Measurements from ENCODE around the gene HSPBAP1.

HSPBAP1 gene

GRCh38 chr3:122793568-122794416 is at the start of gene HSPBAP1:
TSS of gene HSPBAP1 (minus strand) at chr3:122793831. CDS start at chr3:122793680, 151 bp downstream.
- DNase-seq (ENCODE audit: low spot score), result peak; percentile 86

- DNase-seq (ENCODE audit: low spot score), result no peak
Measured at GRCh38 chr3:122835590-122835989, 42.0 kb upstream of the HSPBAP1 start.

- no peak for DNase-seq (ENCODE audit: low spot score)
Measured at GRCh38 chr3:122828281-122828680, 34.6 kb upstream of the HSPBAP1 start.

- no peak for DNase-seq (ENCODE audit: low spot score)
Measured at GRCh38 chr3:122826278-122826677, 32.6 kb upstream of the HSPBAP1 start.

GRCh38 chr3:122825460-122825859 is 31.8 kb upstream of the HSPBAP1 start:
- DNase-seq (ENCODE audit: low spot score), result no peak

GRCh38 chr3:122824465-122825381 is 31.1 kb upstream of the HSPBAP1 start:
- DNase-seq (ENCODE audit: low spot score), result no peak

- no peak for DNase-seq (ENCODE audit: low spot score)
Measured at GRCh38 chr3:122816587-122816986, 23.0 kb upstream of the HSPBAP1 start.

GRCh38 chr3:122810734-122811133 is 17.1 kb upstream of the HSPBAP1 start:
- DNase-seq (ENCODE audit: low spot score), result no peak

- no peak for DNase-seq (ENCODE audit: low spot score)
Measured at GRCh38 chr3:122803977-122804376, 10.3 kb upstream of the HSPBAP1 start.

- no peak for DNase-seq (ENCODE audit: low spot score)
Measured at GRCh38 chr3:122802323-122802722, 8.7 kb upstream of the HSPBAP1 start.

GRCh38 chr3:122800706-122801237 is 7.1 kb upstream of the HSPBAP1 start:
- no peak for DNase-seq (ENCODE audit: low spot score)

- no peak for DNase-seq (ENCODE audit: low spot score)
Measured at GRCh38 chr3:122800031-122800430, 6.4 kb upstream of the HSPBAP1 start.

GRCh38 chr3:122799322-122799721 is 5.7 kb upstream of the HSPBAP1 start:
- no peak for DNase-seq (ENCODE audit: low spot score)

- DNase-seq (ENCODE audit: low spot score), result peak; percentile 33
Measured at GRCh38 chr3:122797291-122797690, 3.7 kb upstream of the HSPBAP1 start.

- no peak for DNase-seq (ENCODE audit: low spot score)
Measured at GRCh38 chr3:122795674-122796195, 2.1 kb upstream of the HSPBAP1 start.

GRCh38 chr3:122794779-122795673 is 1.4 kb upstream of the HSPBAP1 start, which contains the start of gene SLC49A4:
TSS of gene SLC49A4 (plus strand) at chr3:122795069. CDS start at chr3:122795193, 124 bp downstream.
- DNase-seq (ENCODE audit: low spot score), result peak; percentile 60

- DNase-seq (ENCODE audit: low spot score), result no peak
Measured at GRCh38 chr3:122794483-122794778, 800 bp upstream of the HSPBAP1 start.

GRCh38 chr3:122789585-122790273 is 3.9 kb downstream of the HSPBAP1 start:
- no peak for DNase-seq (ENCODE audit: low spot score)

GRCh38 chr3:122787872-122788271 is 5.8 kb downstream of the HSPBAP1 start:
- DNase-seq (ENCODE audit: low spot score), result no peak

- DNase-seq (ENCODE audit: low spot score), result no peak
Measured at GRCh38 chr3:122786066-122786465, 7.6 kb downstream of the HSPBAP1 start.

- DNase-seq (ENCODE audit: low spot score), result no peak
Measured at GRCh38 chr3:122785231-122785630, 8.4 kb downstream of the HSPBAP1 start.

Data from CD4-positive, alpha-beta T cell treated with Interleukin-15 for 4 hours (primary cell).